DMS 273 treated with DMSO at 0.1 percent for 48 hours (cell line): ENCODE data around the gene MYH6.
"Not testable (repeated sequence)": the region's sequence is repeated elsewhere in the genome, so short reads cannot be mapped to it uniquely, and the experiment has no call there.

Experiments used
- DNase-seq: peaks from one replicate; lab custom pipeline; 2025; lab: John Stamatoyannopoulos, UW

MYH6 gene

DNA sequence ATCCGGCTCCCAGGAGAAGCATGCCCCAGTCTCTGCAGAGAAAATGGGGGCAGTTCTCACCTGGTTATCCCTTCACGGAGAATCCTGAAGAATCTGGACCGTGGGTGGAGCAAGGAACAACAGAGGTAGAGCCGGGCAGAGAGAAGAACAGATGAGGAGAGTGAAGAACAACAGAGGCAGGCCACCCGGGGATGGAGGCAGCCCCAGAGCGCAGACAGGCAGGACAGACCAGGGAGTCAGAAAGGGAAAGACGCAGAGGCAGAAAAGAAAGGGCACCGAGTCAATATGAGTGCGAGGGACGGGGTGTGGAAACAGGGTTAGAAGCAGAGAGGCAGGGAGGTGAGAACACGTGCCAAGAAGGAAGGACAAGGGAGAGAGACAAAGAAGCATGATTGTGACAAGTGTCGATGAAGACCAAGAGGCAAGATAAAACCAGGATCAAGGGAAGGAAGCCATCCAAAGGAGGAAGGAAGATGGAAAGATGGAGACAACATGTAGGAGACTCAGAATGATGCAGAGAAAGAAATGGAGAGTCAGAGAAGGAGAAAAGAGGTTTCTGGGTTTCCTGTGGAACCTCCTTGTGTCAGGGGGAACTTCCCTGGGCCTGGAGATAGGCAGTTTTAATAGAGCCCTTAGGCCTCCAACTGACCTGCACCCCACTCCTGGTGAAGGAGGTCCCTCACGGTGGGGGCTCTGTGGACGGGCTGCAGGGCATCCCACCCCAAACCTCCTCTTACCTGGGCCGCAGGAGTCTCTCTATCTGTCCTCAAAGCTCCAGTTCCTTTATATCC lies at the start of gene MYH6:
MYH6 (minus strand) TSS at position 758 of the 791 bp plus-strand sequence. CDS start 1,050 bp downstream, outside the sequence.
- no peak for DNase-seq

DNA sequence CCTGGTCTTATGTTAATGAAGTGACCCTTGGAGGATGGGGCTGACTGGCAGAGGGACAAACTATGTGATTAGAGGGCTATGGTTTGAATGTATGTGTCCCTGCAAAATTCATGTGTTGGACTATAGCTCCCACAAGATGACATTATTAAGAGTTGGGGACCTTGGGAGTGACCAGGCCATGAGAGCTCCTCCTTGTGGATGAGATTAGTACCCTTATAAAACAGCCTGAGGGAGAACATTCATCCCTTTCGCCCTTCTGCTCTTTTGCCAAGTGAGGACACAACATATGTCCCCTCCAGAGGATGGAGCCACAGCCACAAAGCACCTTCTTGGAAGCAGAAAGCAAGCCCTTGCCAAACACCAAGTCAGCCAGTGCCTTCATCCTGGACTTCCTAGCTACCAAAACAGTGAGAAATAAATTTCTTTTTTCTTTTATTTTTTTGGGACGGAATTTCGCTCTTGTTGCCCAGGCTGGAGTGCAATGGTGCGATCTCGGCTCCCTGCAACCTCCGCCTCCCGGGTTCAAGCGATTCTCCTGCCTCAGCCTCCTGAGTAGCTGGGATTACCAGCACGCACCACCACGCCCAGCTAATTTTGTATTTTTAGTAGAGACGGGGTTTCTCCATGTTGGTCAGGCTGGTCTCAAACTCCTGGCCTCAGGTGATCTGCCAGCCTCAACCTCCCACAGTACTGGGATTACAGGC lies 49.0 kb upstream of the MYH6 start:
- not testable (repeated sequence) for DNase-seq

DNA sequence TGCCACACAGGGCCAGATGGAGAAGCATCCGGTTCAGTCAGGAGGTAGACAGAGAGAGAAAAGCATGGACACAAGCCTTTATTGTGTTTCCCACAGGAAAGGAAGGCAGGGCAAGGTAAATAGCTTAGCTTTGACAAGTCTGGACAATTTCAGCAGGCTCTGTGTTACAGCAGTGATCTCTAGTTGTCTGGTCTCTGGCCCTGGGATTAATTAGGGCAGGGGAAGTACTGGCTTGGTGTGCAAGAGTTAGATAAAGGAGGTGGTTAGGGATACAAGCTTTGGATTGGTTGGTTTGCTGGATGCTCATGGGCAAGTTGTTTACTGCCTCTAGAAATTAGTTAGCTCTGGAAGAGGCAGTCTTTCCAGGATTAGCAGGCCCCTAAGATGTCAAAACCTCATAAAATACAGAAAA lies 46.4 kb upstream of the MYH6 start:
- DNase-seq, result no peak

DNA sequence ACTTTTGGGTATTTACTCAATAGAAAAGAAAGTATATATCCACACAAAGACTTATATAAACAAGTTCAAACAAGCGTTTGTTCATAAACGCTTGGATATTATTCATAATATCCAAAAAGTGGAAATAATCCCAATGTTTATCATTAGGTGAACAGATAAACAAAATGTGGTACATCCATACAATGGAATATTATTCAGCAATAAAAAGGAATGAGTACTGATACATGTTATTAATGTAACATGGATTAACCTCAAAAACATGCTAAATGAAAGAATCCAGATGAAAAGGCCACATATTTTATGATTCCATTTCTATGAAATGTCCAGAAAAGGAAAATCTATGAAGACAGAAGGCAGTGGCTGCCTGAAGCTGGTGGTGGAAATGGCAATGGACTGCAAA lies 44.2 kb upstream of the MYH6 start:
- DNase-seq, result no peak

DNA sequence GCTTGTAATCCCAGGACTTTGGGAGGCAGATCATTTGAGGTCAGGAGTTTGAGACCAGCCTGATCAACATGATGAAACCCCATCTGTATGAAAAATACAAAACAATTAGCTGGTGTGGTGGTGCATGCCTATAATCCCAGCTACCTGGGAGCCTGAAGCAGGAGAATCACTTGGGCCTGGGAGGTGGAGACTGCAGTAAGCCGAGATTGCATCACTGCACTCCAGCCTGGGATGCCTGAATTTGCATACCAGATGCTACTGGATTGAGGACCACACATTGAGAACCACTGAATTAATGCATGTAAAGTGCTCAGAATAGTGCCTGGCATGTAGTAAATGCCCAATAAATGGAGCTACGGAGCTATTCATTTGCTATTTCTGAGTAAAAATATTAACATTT lies 42.3 kb upstream of the MYH6 start:
- DNase-seq, result no peak

DNA sequence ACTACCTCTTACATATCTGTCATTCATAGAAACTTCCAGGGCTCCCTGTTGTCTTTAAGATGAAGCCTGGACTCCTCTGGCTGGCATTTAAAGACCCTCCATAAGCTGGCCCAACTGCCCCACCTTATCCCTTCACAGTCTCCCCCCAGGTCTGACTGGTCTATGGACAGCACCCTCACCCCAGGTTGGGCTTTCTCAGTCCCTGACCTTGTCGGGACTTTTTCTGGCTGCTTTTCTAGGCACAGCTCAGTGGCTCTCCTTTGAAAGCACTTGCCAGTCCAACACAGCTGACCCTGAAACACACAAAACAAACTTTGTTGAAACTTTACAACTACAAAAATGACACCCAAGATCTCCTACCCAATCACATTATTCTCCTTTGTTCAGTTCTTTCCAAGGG lies 41.2 kb upstream of the MYH6 start:
- no peak for DNase-seq

DNA sequence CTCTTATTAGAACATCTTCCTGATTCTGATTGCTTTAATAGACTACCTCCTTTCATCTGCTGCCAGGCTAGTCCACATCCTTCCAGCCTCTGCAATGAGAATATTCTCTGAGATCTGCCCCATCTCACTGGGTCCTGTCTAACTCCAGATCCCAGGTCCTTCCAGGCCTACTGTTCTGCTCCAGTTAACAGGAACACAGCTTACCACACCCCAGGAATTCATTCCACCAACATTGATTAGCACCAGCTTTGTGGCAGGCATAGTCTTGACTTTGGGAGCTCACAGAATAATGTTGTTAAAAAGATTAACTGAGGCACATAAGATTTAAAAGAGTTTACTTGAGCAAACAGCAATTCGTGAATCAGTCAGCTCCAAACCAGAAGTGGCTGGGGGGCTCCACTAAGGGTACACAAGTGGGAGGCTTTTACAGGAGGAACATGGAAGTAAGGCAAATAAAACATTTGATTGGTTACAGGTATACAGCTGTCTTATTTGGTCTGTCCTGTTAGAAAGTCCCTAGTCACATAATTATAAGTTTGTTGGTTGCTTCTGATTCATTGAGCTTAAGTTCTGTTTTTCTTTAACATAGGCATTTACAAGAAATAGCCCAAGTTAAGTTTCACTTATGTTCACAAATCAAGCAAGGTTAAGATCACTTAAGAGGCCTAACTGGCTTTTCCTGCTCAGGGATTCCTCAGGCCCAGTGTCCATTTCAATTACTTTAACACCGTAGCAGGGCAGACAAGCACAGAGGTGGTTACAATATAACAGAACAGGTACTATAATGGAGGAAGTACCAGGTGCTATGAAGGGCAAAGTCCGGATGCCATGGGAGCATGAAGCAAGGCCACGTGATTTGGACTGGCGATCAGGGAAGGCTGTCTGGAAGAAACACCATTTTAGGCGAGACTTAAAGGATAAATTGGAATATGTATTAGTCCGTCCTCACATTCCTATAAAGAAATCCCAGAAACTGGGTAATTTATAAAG lies 39.6 kb upstream of the MYH6 start:
- no peak for DNase-seq

DNA sequence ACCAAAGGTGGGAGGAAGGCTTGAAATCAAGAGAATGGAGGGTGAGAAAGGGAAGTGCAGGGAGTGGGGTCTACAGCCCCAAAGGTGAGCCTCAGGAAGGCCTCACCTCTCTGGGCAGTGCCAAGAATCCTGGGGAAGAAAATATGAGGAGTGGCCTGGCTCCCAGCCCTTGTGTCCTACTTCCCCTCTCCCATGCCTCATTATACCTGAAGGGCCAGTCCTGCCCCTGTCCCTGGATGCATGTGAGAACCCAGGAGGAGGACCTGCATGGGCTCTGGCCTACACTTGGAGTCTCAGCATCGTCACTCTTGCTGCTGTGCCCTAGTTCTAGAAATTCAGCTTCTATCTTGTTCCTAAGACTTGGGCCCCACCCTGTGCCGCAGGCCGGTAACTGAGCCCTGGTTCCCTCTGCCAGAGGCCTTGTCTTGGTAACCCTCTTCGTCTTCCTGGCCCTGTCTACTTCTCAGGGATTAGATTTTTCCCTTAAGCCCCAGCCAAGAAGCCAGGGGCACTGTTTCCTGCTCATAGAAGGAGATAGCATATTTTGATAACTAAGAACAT lies 38.3 kb upstream of the MYH6 start:
- DNase-seq, result no peak

DNA sequence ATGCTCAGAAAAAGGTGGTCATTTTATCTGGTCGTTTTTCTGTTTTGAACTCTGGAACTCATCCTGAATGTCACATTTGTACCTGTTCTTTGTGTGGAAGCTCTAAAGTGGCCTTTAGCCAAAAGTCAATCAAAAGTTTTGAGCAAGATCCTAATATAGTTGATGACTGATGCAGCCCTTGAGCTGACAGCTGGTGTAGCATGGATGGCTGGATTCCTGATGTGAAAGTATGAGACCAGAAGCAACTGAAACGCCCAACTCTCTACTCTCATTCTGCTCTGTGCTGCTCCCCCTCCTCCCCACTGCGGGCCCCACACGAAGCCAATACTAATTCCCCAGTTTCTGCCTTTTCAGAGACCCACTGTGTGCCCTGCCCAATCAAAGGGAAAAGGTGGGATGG lies 37.7 kb upstream of the MYH6 start:
- DNase-seq, result no peak

DNA sequence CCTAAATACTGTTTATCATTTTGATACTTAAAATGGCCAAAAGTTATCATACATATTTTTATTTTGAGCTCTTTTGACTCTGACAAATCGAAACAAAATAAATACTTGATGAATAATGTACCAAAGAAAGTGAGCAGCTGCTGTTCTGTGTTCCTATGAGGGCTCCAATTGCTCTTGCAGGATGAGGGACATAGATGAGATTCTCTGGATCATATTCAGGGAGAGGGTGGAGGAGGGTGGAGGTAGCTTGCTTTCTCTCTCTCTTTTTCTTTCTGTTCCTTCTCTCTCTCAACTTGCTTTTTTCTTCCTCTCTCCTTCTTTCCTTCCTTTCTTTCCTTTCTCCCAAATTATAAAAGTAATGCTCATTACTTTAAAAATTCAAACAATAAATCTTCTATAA lies 36.2 kb upstream of the MYH6 start:
- DNase-seq, result no peak

DNA sequence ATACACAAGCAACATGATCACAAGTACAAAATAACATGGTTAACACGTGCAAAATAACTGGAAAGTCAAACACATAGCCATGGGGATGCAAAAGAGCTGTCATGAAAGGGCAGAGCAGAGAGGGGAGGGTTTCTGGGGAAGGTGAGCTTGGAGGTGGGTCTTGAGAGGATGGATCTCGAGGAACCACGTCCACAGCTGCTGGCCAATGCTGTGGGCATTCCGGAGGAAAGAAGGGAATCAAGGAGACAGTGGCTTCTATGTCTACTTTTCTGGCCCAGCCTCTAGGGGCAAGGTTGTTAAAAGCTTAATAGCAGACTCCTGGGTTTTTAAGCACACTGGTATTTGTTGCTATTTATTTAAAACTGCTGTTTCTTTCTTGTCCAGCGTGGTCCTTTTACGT lies 35.8 kb upstream of the MYH6 start:
- DNase-seq, result no peak

DNA sequence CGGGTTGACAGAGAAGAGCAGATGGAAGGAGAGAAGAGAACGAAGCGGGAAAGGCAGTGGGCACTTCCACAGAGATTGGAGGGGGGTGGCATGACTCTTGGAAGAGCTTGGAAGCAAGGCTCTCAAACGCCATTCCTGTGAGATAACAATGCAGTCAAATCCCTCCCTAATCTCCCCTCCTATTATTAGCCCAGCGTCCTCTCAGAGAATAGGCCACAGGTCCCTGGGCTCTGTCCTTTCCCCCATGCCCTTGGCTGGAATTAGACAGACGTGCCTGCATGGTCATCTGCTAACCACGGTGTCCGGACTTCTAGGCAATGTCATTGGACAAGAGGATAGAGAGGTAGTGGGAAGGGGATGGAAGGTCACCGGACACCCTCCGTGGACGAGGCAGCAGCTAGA lies 35.3 kb upstream of the MYH6 start:
- no peak for DNase-seq

DNA sequence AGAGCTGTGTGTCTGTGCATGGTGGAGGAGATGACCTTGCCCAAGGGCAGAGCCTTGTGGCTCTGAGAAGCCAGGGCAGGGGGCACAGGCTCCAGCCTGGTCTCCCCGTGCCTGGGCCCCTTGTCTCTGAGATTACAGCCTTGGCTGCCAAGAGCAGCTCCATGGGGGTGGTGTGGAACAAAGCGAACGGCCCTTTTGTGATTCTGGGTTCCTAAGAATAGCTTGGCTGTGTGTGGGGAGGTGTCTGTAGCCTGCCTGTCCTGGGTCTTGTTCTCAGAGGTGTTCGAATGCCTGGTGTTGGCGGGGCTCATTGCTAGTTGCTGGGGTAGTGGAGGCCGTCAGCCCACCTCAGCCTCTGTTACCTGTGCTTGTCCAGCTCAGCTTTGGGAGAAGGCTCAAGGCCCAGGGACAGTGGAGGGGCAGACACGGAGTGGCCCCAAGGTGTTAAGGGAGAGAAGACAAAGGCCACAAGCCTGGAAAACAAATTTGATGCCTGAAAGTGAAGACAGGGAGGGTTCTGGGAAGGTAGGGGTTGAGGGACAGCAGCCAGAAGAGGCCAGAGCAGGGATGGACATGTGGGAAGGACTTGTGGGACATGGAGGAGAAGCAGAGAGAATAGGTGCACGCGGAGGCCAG lies 34.8 kb upstream of the MYH6 start:
- no peak for DNase-seq

DNA sequence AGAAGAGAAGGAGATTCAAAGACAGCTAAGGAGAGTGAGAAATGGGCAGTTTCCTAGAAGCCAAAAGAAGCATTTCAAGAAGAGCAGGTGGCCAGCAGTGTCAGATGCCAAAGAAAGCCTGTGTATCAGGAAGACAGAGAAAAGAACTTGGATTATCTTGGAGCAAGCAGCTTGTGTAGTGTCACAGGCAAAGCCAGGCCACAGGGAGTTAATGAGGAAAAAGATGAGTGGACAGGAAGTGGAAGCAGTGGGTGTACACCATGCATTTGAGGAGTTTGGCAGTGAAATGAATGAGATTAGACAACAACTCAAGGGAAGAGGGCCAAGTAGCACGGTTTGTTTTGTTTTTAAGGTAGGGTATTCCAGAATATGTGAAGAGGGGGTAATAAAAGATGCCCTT lies 33.0 kb upstream of the MYH6 start:
- DNase-seq, result no peak

DNA sequence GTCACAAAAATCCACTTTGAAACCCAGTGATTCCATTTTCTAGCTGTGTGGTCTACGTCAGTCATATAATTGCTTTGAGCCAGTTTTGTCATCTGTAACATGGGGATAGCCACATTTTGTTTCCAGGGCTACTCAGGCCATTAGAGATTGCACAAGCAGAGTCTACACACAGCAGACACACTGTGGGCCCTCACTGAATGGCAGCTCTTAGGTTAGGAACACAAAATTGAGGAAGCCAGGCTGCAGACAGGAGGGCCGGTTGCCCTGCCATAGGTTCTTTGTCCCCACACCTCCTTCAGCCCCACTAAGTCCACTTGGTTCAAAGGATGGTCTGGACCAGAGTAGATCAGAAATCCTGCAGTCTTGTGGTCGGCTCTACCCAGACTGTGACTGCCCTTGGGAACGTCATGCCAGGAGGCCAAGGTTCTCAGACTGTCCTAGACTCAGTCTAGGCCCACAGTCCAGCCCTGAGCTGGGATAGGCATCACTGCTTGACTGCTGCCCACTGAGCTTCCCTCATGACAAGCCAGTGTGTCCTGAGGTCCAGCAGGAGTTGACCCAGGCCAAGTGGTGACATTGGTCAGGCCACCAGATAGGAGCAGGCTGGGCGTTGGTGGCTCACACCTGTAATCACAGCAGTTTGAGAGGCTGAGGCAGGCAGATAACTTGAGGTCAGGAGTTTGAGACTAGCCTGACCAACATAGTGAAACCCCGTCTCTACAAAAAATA lies 31.2 kb upstream of the MYH6 start:
- DNase-seq, result no peak

DNA sequence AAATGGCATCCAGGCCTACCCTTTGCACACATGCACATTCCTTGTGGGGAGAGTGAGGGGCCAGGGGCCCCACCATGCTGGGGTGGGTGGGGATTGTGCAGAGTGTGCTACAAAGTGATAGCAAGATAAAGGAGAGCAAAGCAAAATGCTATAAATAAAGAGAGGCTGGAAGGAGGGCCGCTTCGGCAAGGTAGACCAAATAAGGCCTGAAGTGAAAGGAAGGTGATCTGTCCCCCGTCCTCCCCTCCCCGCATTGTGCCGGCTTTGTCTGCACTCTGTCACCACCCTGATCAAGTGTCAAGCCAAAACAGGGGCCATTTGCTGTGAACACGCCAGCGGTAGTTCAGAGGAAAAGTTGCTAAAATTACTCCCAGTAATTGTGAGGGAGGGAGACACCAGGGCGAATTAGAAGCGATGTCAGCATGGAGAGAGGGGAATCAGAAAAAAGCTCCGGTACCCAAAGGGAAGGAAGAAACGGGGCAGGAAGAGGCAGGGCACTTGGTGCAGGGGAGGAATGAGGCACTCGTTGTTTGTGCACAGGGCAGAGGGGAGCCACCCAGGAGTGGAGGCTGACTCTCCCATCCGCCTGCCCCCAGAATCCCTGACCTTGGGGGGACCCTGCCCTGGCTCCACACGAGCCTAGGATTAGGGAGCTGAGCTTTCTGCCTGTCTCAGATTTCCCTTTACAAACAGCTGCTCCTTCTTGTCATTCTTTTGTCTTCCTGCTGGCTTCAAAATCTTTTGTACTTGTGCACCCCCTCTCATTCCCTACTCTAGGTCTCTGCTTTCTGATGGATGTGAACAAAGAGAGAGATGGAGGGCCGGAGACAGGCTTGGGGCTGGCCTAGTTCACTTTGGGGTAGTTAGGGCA lies 30.3 kb upstream of the MYH6 start:
- no peak for DNase-seq

DNA sequence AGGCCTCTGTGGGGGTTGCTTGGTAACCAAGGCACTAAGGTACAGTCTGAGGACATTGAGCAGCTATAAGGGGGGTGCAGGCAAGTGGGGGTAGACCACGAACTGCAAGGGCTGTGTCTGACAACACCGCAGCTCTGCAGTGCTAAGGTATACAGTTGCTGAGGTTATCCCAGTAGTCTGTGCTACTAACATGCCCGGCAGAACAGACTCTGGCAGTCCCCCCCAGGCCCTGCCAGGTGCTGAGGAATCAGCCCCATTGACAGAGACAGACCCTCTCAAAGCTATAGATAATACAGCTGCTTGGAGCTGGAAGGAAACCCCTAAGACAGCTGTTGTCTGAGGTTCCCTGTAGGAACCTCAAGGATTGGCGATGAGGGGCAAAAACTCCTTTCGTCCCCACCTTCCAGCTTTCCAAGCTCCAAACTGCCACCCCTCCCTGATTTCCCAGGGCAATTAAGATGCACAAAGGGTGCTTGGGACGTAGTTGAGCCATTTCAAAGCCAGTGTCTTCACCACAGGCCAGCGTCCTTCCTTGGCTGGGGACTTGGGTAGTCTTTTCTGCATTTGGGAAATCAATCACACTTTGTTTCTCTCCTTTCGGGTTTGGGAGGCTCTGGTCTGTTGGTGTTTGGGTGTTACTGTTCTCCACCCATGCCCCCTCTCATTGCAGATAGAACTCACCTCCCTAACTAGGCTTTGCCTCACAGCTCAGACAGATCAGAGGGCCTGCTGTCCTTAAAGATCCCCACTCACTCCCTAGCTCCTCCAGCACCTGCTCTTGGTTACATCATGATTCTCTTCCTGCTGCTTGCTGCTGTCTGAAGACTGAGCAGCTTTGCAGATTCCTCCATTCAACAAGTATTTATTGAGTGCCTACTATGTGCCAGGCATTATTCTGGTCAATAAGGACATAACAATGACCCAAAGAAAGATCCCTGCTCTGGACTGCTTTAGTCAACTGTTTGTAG lies 29.3 kb upstream of the MYH6 start:
- DNase-seq, result no peak

DNA sequence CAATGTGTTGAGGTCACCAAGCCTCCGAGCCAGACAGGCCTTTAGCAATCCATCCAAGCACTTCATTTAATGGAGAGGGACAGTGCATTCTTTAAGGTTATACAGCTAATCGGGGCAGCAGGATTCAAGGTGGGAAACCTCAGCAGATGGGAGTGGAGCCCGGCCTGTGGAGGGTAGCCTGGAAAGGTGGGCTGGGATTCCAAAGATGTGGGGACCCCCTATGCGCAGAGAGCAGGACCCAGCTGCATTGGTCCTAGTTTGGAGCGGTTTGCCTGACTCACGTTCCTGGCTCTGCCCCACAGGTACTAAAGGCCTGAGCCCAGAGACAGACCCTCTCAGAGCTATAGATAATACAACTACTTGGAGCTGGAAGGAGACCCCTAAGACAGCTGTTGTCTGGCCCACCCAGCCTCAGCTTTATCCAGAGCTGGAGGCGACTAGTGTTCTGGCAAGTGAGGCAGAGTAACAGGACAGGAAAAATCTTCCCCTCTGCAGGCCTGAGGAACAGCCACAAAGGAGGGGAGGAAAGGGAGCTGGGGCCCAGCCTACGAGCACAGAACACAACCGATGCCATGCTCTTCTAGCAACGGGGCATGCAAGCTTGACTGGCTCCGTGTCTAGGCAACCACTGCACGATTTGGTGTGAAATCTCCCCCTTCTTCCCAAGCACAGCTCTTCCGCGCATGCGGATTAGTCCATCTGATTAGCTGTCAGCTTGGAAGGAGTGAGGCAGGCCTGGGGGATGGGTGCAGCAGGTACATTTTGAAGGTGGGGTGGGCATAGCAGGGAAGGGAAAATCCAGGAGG lies 28.5 kb upstream of the MYH6 start:
- DNase-seq, result no peak
